Measurements from ENCODE around the gene PTPN4. TPM values are rescaled to one million over a fixed set of nuclear protein-coding genes. Genes with fewer than 3 reads are reported as not detected.
A peak's percentile ranks its signal among the peaks of the same experiment; 100 is the strongest.

Gene PTPN4
- total and polyA plus RNA-seq, 2 of the 13 experiments (the other 11 are each of a cell fraction or from before 2014, with no cell fraction given) = 20.3 to 34.6 TPM

DNA sequence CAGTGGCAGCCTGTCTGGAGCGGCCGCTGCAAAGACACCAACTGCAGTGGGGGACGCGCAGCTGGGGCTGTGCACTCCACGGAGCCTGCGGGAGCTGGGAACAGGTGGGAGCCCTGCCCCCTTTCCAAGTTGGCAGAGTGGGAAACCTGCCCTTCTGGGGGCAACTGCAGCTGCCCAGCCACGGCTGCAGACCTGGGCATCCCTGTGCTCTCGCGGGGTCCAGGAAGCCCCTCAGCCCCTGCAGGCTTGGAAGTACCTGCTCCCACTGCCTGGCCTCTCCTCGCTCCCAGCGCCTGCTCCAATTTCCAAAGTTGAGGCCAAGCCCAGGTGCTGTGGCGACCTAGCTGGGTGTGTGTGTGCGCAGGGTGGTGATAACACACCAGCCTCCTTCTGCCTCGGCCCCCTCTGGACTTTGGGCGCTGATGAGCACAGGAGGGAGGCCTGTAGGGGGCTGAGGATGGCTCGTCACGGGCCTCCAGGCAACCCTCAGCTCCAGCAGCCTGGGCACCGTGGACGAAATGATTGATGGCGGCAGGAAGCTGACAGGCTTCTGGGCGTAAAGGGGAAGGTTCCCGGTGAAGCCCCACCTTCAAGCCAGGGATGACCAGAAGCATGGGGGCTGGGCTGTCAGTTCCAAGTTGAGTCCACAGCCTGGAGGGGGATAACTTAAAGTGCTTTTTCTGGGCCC lies 76.9 kb downstream of the PTPN4 start (continued):
- no peak for TF ChIP-seq ZEB1 (IDR thresholded peaks at IDR 0.05; ENCODE audit: insufficient replicate concordance, low read depth)
- TF ChIP-seq ZMYM2 (CRISPR knock-in tag; IDR thresholded peaks at IDR 0.05) = peak; percentile 52; the same call in 1 of the 2 replicates
- TF ChIP-seq ZNF317 (CRISPR knock-in tag; IDR thresholded peaks at IDR 0.05) = no peak

- no peaks in the 10 kb centered on the region for H3K79me2 ChIP-seq (ENCODE audit: insufficient read depth, low read length)
- H3K27me3 ChIP-seq (ENCODE audit: control insufficient read depth in 1 of 2, insufficient read depth in 2 of 2, low read length in 2 of 2) = no peaks in the 10 kb centered on the region
- no peaks in the 10 kb centered on the region for H4K20me1 ChIP-seq (ENCODE audit: insufficient read depth, low read length)
- H3K4me3 ChIP-seq (replicated peaks in 1 of 3; ENCODE audit: insufficient read depth in 1 of 3, low read depth in 2 of 3, low read length in 3 of 3) = no peak overlapping the region
- ChIA-PET POLR2A (no interaction called here), CTCF (ENCODE audit: low intra/inter-chr PET ratio, low total read pairs) (no interaction called here)
- no peak overlapping the region for H2AFZ ChIP-seq (ENCODE audit: low read length)
- no TSS peak for BruUV-seq (replicated peaks)
- H3K4me1 ChIP-seq (ENCODE audit: insufficient read depth, low read length) = peaks cover 52% of the 10 kb centered on the region
- in situ Hi-C loops (cut with HindIII; ENCODE audit: extremely low pct_ligation_motif_present, low pct_unique_long_range_greater_than_20kb) = no loop called here
- ATAC-seq (peak; percentile 95), DNase-seq (ENCODE audit: low spot score) (peak; percentile 65), FAIRE-seq (no peak)
- H3K27ac ChIP-seq (ENCODE audit: extremely low read length, insufficient read depth, low read length) = peak overlapping the region; percentile 29
- H3K9ac ChIP-seq (ENCODE audit: insufficient read depth, low read depth, low read length) = no peak overlapping the region
- peak overlapping the region; percentile 45 for H3K4me2 ChIP-seq (ENCODE audit: low read depth, low read length)
- H3K36me3 ChIP-seq (replicated peaks in 1 of 2; ENCODE audit: control insufficient read depth in 1 of 2, insufficient read depth in 2 of 2, low read length in 2 of 2) = no peaks in the 10 kb centered on the region
- no peaks in the 10 kb centered on the region for H3K9me3 ChIP-seq (ENCODE audit: low read length)
- 65% methylated on average over 12 of the region's 12 CpGs for WGBS (ENCODE audit: low lambda C conversion rate)
- intact Hi-C loops (cut with micrococcal nuclease; ENCODE audit: unreplicated experiment) = no loop called here
- TF ChIP-seq ZBTB7A (CRISPR knock-in tag; IDR thresholded peaks at IDR 0.05) (peak; percentile 57; the same call in 1 of the 2 replicates), POLR2G (IDR thresholded peaks at IDR 0.05; ENCODE audit: low read depth, low read length) (no peak), NFKB2 (CRISPR knock-in tag; IDR thresholded peaks at IDR 0.05; ENCODE audit: borderline replicate concordance) (0 out of 2 replicates have a peak, but pooled peaks have one; percentile 13), MYC (CRISPR knock-in tag; IDR thresholded peaks at IDR 0.05; ENCODE audit: borderline replicate concordance) (0 out of 2 replicates have a peak, but pooled peaks have one; percentile 18), SSRP1 (CRISPR knock-in tag; IDR thresholded peaks at IDR 0.05) (no peak), SOX5 (CRISPR knock-in tag; IDR thresholded peaks at IDR 0.05; ENCODE audit: borderline replicate concordance) (no peak), ZNF317 (CRISPR knock-in tag; IDR thresholded peaks at IDR 0.05) (no peak), PATZ1 (CRISPR knock-in tag; IDR thresholded peaks at IDR 0.05) (no peak), MIER2 (CRISPR knock-in tag; IDR thresholded peaks at IDR 0.05) (no peak)
- TF ChIP-seq, protein P1, sequence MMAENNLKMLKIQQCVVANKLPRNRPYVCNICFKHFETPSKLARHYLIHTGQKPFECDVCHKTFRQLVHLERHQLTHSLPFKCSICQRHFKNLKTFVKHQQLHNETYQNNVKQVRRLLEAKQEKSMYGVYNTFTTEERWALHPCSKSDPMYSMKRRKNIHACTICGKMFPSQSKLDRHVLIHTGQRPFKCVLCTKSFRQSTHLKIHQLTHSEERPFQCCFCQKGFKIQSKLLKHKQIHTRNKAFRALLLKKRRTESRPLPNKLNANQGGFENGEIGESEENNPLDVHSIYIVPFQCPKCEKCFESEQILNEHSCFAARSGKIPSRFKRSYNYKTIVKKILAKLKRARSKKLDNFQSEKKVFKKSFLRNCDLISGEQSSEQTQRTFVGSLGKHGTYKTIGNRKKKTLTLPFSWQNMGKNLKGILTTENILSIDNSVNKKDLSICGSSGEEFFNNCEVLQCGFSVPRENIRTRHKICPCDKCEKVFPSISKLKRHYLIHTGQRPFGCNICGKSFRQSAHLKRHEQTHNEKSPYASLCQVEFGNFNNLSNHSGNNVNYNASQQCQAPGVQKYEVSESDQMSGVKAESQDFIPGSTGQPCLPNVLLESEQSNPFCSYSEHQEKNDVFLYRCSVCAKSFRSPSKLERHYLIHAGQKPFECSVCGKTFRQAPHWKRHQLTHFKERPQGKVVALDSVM (CRISPR knock-in tag; IDR thresholded peaks at IDR 0.05) = no peak
- TF ChIP-seq, protein P2, sequence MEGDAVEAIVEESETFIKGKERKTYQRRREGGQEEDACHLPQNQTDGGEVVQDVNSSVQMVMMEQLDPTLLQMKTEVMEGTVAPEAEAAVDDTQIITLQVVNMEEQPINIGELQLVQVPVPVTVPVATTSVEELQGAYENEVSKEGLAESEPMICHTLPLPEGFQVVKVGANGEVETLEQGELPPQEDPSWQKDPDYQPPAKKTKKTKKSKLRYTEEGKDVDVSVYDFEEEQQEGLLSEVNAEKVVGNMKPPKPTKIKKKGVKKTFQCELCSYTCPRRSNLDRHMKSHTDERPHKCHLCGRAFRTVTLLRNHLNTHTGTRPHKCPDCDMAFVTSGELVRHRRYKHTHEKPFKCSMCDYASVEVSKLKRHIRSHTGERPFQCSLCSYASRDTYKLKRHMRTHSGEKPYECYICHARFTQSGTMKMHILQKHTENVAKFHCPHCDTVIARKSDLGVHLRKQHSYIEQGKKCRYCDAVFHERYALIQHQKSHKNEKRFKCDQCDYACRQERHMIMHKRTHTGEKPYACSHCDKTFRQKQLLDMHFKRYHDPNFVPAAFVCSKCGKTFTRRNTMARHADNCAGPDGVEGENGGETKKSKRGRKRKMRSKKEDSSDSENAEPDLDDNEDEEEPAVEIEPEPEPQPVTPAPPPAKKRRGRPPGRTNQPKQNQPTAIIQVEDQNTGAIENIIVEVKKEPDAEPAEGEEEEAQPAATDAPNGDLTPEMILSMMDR (CRISPR knock-in tag; IDR thresholded peaks at IDR 0.05) = peak; percentile 51
- TF ChIP-seq, protein P3, sequence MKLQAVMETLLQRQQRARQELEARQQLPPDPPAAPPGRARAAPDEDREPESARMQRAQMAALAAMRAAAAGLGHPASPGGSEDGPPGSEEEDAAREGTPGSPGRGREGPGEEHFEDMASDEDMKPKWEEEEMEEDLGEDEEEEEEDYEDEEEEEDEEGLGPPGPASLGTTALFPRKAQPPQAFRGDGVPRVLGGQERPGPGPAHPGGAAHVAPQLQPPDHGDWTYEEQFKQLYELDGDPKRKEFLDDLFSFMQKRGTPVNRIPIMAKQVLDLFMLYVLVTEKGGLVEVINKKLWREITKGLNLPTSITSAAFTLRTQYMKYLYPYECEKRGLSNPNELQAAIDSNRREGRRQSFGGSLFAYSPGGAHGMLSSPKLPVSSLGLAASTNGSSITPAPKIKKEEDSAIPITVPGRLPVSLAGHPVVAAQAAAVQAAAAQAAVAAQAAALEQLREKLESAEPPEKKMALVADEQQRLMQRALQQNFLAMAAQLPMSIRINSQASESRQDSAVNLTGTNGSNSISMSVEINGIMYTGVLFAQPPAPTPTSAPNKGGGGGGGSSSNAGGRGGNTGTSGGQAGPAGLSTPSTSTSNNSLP (IDR thresholded peaks at IDR 0.05; ENCODE audit: low read depth, low read length) = no peak
Observed at GRCh38 chr2:119837350-119837749, 77.6 kb downstream of the PTPN4 start.

Measured in HepG2 (cell line).